Heart right ventricle (tissue), 16 donors: Measurements from ENCODE around the gene ARHGEF6. TPM values are rescaled to one million over a fixed set of nuclear protein-coding genes. Genes with fewer than 3 reads are reported as not detected.

Source experiments
- ATAC-seq, 8 donors: fragments of 200-7000 bp; cut with Tn5 transposase; one replicate each; pipeline ENCODE4 v1.9.1; 2020; ENCODE audit warnings: mild to moderate bottlenecking in 8 of 8, moderate library complexity in 8 of 8, moderate number of reproducible peaks in 1 of 8
- DNase-seq, 2 donors: peaks; one replicate each; pipeline ENCODE4 v3.0.0-alpha.2; 2020
- H3K27ac ChIP-seq, 10 donors: fragments of 200-600 bp; sonication (generic) in 2 of 10; one replicate each; pipeline versions ENCODE4 v1.5.0 to v1.8.0; 2020 to 2022; ENCODE audit warnings: mild to moderate bottlenecking in 3 of 10
- H3K27me3 ChIP-seq, 7 donors: fragments of 200-600 bp; one replicate each; pipeline ENCODE4 v1.8.0; 2021 to 2022; ENCODE audit warnings: mild to moderate bottlenecking in 2 of 7
- H3K36me3 ChIP-seq, 9 donors: fragments of 200-600 bp; sonication (generic) in 1 of 9; one replicate each; pipeline versions ENCODE4 v1.5.0 to v1.8.0; 2020 to 2022; ENCODE audit warnings: mild to moderate bottlenecking in 2 of 9
- H3K4me1 ChIP-seq, 9 donors: fragments of 200-600 bp; sonication (generic) in 1 of 9; one replicate each; pipeline versions ENCODE4 v1.5.0 to v1.8.0; 2020 to 2022; ENCODE audit warnings: mild to moderate bottlenecking in 4 of 9
- H3K4me3 ChIP-seq, 10 donors: fragments of 200-600 bp; sonication (generic) in 2 of 10; one replicate each; pipeline versions ENCODE4 v1.5.0 to v1.8.0; 2020 to 2022; ENCODE audit warnings: mild to moderate bottlenecking in 7 of 10, moderate library complexity in 2 of 10
- H3K9me3 ChIP-seq, 11 donors: fragments of 200-600 bp in 10 of 11; sonication (generic) in 2 of 11; one replicate each; pipeline versions ENCODE4 v1.5.0 to v1.8.0; 2013 to 2022; ENCODE audit warnings: mild to moderate bottlenecking in 2 of 11, control low read depth in 1 of 11, moderate library complexity in 1 of 11
- CTCF ChIP-seq, 9 donors: fragments of 200-600 bp; sonication (generic) in 2 of 9; IDR thresholded peaks; one replicate each; pipeline versions ENCODE4 v1.5.0 to v1.8.0; 2021 to 2022; ENCODE audit warnings: antibody characterized with exemption in 9 of 9, mild to moderate bottlenecking in 5 of 9, moderate library complexity in 1 of 9
- whole genome bisulfite sequencing, 2 donors: extraction: QIAGEN DNeasy Blood & Tissue Kit; methylation state at CpG; one replicate each; pipeline ENCODE4 v1.1.7; 2013; ENCODE audit warnings: inconsistent platforms in 1 of 2; 5-methylcytosine and 5-hydroxymethylcytosine counted together
- intact Hi-C, 10 donors: fragments of 100-400 bp; cut with DNase I; formaldehyde crosslinking; loops; one replicate each; pipeline versions ENCODE4 v1.11.1 to v1.14.2; 2022
- polyA plus RNA-seq, 2 donors: library from polyadenylated mRNA; stranded (reverse); fragments of 200-250 nt; gene quantifications; one replicate each; pipeline ENCODE4 v1.2.3, GENCODE V29; 2013
- total RNA-seq, 10 donors: library from RNA; stranded (reverse); fragmentation: NEBNext Ultra II Directional in 3 of 10; extraction: Animal tissue kit (Norgen Biotek cat#: 25700) in 3 of 10; gene quantifications; one replicate each; pipeline versions ENCODE4 v1.2.1 to v1.2.4, GENCODE V29; 2021 to 2023
- donor health status: Arrhythmogenic right ventricular cardiomyopathy.
- donor health status: ischemic (EF 13 %, LVEDD 7.1; RV severe dilation, severe dysfunction).
- donor health status: healthy with polysubstance abuse.
- donor health status: DM: no; HTN: yes; CAD: no.
- donor health status: DM: no; HTN: no; CAD: no.
- donor health status: ischemic (EF 25% LVEDD 6.9; RV normal size, moderate dysfunction).
- donor health status: ischemic (EF 25% LVEDD 5.7; RV mildly dilated, moderate dysfunction).
- donor health status: healthy.
- donor health status: DM: yes; HTN: yes; CAD: no.
- donor health status: Ischemic cardiomyopathy.
- donor health status: ischemic (EF 35%, LVEDD 5.7; RV mildly dilated, moderate dysfunction).
- donor health status: nonischemic (EF 11% LVEDD 7.7; RV severe dilation, severe dysfunction).
- donor health status: DM: yes; HTN: yes; CAD: no.
- donor health status: PGD.
- donor health status: ischemic (EF 29% LVEDD 5.4; RV normal size, mild dysfunction).
- donor health status: nonischemic (EF 23%, LVEDD 6.1; RV moderate dilation, normal function).

The ARHGEF6 gene
- total and polyA plus RNA-seq, 12 donors: 15.3 to 88.0 (median 50.2) TPM

- no peak for DNase-seq
- no peak overlapping the region for H3K4me3 ChIP-seq
- H3K4me1 ChIP-seq: peaks cover 0 to 26% (median 16%) of the 10 kb centered on the region in 9 donors
- H3K27me3 ChIP-seq: peaks cover 0 to 13% (median 0%) of the 10 kb centered on the region in 7 donors
- peak overlapping the region in 7 of 10 donors; percentile 59 to 78 (median 68) for H3K27ac ChIP-seq
- intact Hi-C loops: loop anchor here in 2 of 10 donors (5.0 to 10.0 kb wide), 2 partner anchors 36 to 143 kb away; no protein-coding TSS in a partner anchor
- ATAC-seq: no peak
- 85 to 88% methylated on average over 3 of the region's 3 CpGs for WGBS, 2 donors
- TF ChIP-seq CTCF (IDR thresholded peaks at IDR 0.05): no peak
- peaks cover 0 to 30% (median 0%) of the 10 kb centered on the region in 9 donors for H3K36me3 ChIP-seq
- no peaks in the 10 kb centered on the region for H3K9me3 ChIP-seq
Observed at GRCh38 chrX:136731798-136732197, 48.9 kb downstream of the ARHGEF6 start.

GRCh38 chrX:136731207-136731782 lies 49.4 kb downstream of the ARHGEF6 start:
- intact Hi-C loops: loop anchor here in 2 of 10 donors (5.0 to 10.0 kb wide), 2 partner anchors 36 to 144 kb away; no protein-coding TSS in a partner anchor
- ATAC-seq (peak in 7 of 8 donors; percentile 41 to 82 (median 70)), DNase-seq (no peak)
- Histone ChIP-seq H3K4me3 (no peak overlapping the region), H3K9me3 (no peaks in the 10 kb centered on the region), H3K27me3 (peaks cover 0 to 13% (median 0%) of the 10 kb centered on the region in 7 donors), H3K4me1 (peaks cover 0 to 25% (median 14%) of the 10 kb centered on the region in 9 donors), H3K36me3 (peaks cover 0 to 30% (median 0%) of the 10 kb centered on the region in 9 donors), H3K27ac (peak overlapping the region; percentile 28 to 78 (median 68))
- no peak for TF ChIP-seq CTCF (IDR thresholded peaks at IDR 0.05)
- 43 to 46% methylated on average over 5 of the region's 5 CpGs for WGBS, 2 donors

- Histone ChIP-seq H3K27ac (no peak overlapping the region), H3K4me1 (peaks cover 0 to 21% (median 8%) of the 10 kb centered on the region in 9 donors), H3K4me3 (no peak overlapping the region), H3K36me3 (peaks cover 0 to 24% (median 0%) of the 10 kb centered on the region in 9 donors), H3K27me3 (no peaks in the 10 kb centered on the region), H3K9me3 (no peaks in the 10 kb centered on the region)
- DNase-seq (no peak), ATAC-seq (no peak)
- intact Hi-C loops: loop anchor here in 1 of 10 donors (10.0 kb wide), 1 partner anchor 96 kb away; no protein-coding TSS in a partner anchor
- 55 to 60% methylated on average over 1 of the region's 1 CpG for WGBS, 2 donors
- no peak for TF ChIP-seq CTCF (IDR thresholded peaks at IDR 0.05)
Observed at GRCh38 chrX:136728393-136728792, 52.3 kb downstream of the ARHGEF6 start.

GRCh38 chrX:136725441-136726104 lies 55.2 kb downstream of the ARHGEF6 start:
- intact Hi-C loops: loop anchor here in 1 of 10 donors (10.0 kb wide), 1 partner anchor 99 kb away; no protein-coding TSS in a partner anchor

More at GRCh38 chrX:136725441-136726104, 55.2 kb downstream of the ARHGEF6 start:
- Histone ChIP-seq H3K27ac (peak overlapping the region in 4 of 10 donors; percentile 4 to 39 (median 20)), H3K9me3 (no peaks in the 10 kb centered on the region), H3K4me3 (no peak overlapping the region), H3K36me3 (peaks cover 0 to 20% (median 0%) of the 10 kb centered on the region in 9 donors), H3K27me3 (no peaks in the 10 kb centered on the region), H3K4me1 (peaks cover 0 to 21% (median 8%) of the 10 kb centered on the region in 9 donors)
- DNase-seq (no peak), ATAC-seq (peak in 6 of 8 donors; percentile 38 to 88 (median 65))
- no peak for TF ChIP-seq CTCF (IDR thresholded peaks at IDR 0.05)
